HCT116 (cell line): ENCODE data around the gene TEX2. TPM values are rescaled to one million over a fixed set of nuclear protein-coding genes. Genes with fewer than 3 reads are reported as not detected.
"Not testable (repeated sequence)": the region's sequence is repeated elsewhere in the genome, so short reads cannot be mapped to it uniquely, and the experiment has no call there.

Source experiments
- ATAC-seq: fragments of 200-7000 bp; cut with Tn5 transposase; 2 replicates; pipeline ENCODE4 v1.9.1; 2020; ENCODE audit warnings: mild to moderate bottlenecking, moderate library complexity
- BruUV-seq: library from RNA; stranded (reverse); fragments of 400-500 nt; replicated peaks from 2 replicates; lab custom pipeline; 2021; lab: Mats Ljungman, UMichigan
- CTCF ChIA-PET: fragments of 300-600 bp; sonication (Branson Sonifier 250); formaldehyde crosslinking; loops from one replicate; lab custom pipeline; 2021; ENCODE audit warnings: antibody characterized with exemption; lab: Charles Lee
- POLR2A ChIA-PET: fragments of 300-600, 350-600 bp; sonication (Branson Sonifier 250); formaldehyde crosslinking; loops from one replicate; lab custom pipeline; 2021; ENCODE audit warnings: antibody characterized with exemption; lab: Charles Lee
- RAD21 ChIA-PET, 2 experiments: fragments of 300-600 bp; sonication (Branson Sonifier 250); formaldehyde crosslinking; loops; one replicate each; lab custom pipeline; 2023; ENCODE audit warnings: low total read pairs in 2 of 2; ENCODE audit not compliant: uncharacterized antibody in 2 of 2, unreplicated experiment in 2 of 2, low non-redundant PET in 1 of 2; lab: Charles Lee
- DNase-seq: peaks from one replicate; pipeline ENCODE4 v3.0.0-alpha.2; 2010; ENCODE audit warnings: low read depth, low spot score
- H2AFZ ChIP-seq: fragments of 200-600 bp; shearing (Covaris generic), sonication (generic); 2 replicates; pipeline ENCODE4 v1.6.1; 2017; ENCODE audit warnings: low read depth, mixed run types, mixed read lengths, antibody characterized with exemption, low read length; ENCODE audit not compliant: poor library complexity, severe bottlenecking
- H3K27ac ChIP-seq: 2 replicates; pipeline ENCODE4 v1.5.1; 2012; ENCODE audit warnings: low read depth, low read length
- H3K27me3 ChIP-seq: fragments of 200-600 bp; sonication (generic); 2 replicates; pipeline ENCODE4 v1.6.1; 2016; ENCODE audit warnings: mixed run types, low read length, mixed read lengths; ENCODE audit not compliant: insufficient read depth
- H3K36me3 ChIP-seq, 2 experiments: fragments of 200-500 bp in 1 of 2; fragments of 200-600 bp in 1 of 2; sonication (Bioruptor generic) in 1 of 2; sonication (generic) in 1 of 2; 2 replicates each; pipeline versions ENCODE4 v1.5.1 to v1.6.1; 2014 to 2016; ENCODE audit warnings: low read length in 2 of 2, inconsistent platforms in 1 of 2, mixed read lengths in 1 of 2, mixed run types in 1 of 2; ENCODE audit not compliant: insufficient read depth in 2 of 2, control insufficient read depth in 1 of 2
- H3K4me1 ChIP-seq, 2 experiments: fragments of 200-600 bp in 1 of 2; sonication (generic) in 1 of 2; 2 replicates each; pipeline versions ENCODE4 v1.5.1 to v1.6.1; 2012 to 2017; ENCODE audit warnings: low read length in 2 of 2, inconsistent platforms in 1 of 2, mild to moderate bottlenecking in 1 of 2, mixed read lengths in 1 of 2, mixed run types in 1 of 2, moderate library complexity in 1 of 2; ENCODE audit not compliant: insufficient read depth in 2 of 2, control insufficient read depth in 1 of 2
- H3K4me2 ChIP-seq: fragments of 200-600 bp; sonication (generic); 2 replicates; pipeline ENCODE4 v1.6.1; 2017; ENCODE audit warnings: mixed run types, low read length, mixed read lengths
- H3K4me3 ChIP-seq, 2 experiments: fragments of 200-600 bp in 1 of 2; sonication (generic) in 1 of 2; replicated peaks in 1 of 2; 2 replicates each; pipeline ENCODE4 v1.5.1; 2011 to 2016; ENCODE audit warnings: low read length in 2 of 2, control low read depth in 1 of 2, low read depth in 1 of 2, mild to moderate bottlenecking in 1 of 2, mixed read lengths in 1 of 2, mixed run types in 1 of 2
- H3K79me2 ChIP-seq: fragments of 200-600 bp; sonication (generic); 2 replicates; pipeline ENCODE4 v1.6.1; 2017; ENCODE audit warnings: mild to moderate bottlenecking, mixed run types, low read length, moderate library complexity, mixed read lengths; ENCODE audit not compliant: insufficient read depth
- H3K9ac ChIP-seq: fragments of 200-600 bp; sonication (generic); 2 replicates; pipeline ENCODE4 v1.6.1; 2016; ENCODE audit warnings: low read length, mixed read lengths
- H3K9me2 ChIP-seq: fragments of 200-600 bp; sonication (generic), shearing (Covaris generic); 2 replicates; pipeline ENCODE4 v1.6.1; 2017; ENCODE audit warnings: mixed run types, mild to moderate bottlenecking, moderate library complexity; ENCODE audit not compliant: insufficient read depth
- H3K9me3 ChIP-seq, 2 experiments: fragments of 200-500 bp in 1 of 2; fragments of 200-600 bp in 1 of 2; sonication (Bioruptor generic) in 1 of 2; sonication (generic) in 1 of 2; 2 replicates each; pipeline ENCODE4 v1.6.1; 2014 to 2017; ENCODE audit warnings: low read length in 2 of 2, mixed read lengths in 2 of 2, inconsistent platforms in 1 of 2, low read depth in 1 of 2, mild to moderate bottlenecking in 1 of 2, mixed run types in 1 of 2, moderate library complexity in 1 of 2; ENCODE audit not compliant: control insufficient read depth in 1 of 2, insufficient read depth in 1 of 2
- H4K20me1 ChIP-seq: fragments of 200-600 bp; sonication (generic), shearing (Covaris generic); 2 replicates; pipeline ENCODE4 v1.6.1; 2017; ENCODE audit warnings: mixed run types, mild to moderate bottlenecking, moderate library complexity; ENCODE audit not compliant: insufficient read depth
- CBX3 ChIP-seq: IDR thresholded peaks from 2 replicates; pipeline ENCODE4 v1.6.1; 2012; ENCODE audit warnings: low read depth
- POLR2A ChIP-seq: IDR thresholded peaks from 2 replicates; pipeline ENCODE4 v1.7.0; 2011; ENCODE audit warnings: borderline replicate concordance; ENCODE audit not compliant: insufficient read depth, insufficient read length; ENCODE audit errors: extremely low read depth
- RAD21 ChIP-seq: IDR thresholded peaks from 2 replicates; pipeline ENCODE4 v1.6.1; 2012; ENCODE audit warnings: low read depth, mild to moderate bottlenecking
- intact Hi-C: fragments of 100-400 bp; cut with micrococcal nuclease; formaldehyde crosslinking; loops from 2 replicates; pipeline ENCODE4 v1.10.0; 2022
- total RNA-seq: library from RNA; stranded (reverse); gene quantifications from one replicate; pipeline ENCODE4 v1.2.1, GENCODE V29; 2021; ENCODE audit not compliant: unreplicated experiment

The TEX2 gene
- total RNA-seq, 1 experiment from 2014 or later, result 24.6 TPM

DNA sequence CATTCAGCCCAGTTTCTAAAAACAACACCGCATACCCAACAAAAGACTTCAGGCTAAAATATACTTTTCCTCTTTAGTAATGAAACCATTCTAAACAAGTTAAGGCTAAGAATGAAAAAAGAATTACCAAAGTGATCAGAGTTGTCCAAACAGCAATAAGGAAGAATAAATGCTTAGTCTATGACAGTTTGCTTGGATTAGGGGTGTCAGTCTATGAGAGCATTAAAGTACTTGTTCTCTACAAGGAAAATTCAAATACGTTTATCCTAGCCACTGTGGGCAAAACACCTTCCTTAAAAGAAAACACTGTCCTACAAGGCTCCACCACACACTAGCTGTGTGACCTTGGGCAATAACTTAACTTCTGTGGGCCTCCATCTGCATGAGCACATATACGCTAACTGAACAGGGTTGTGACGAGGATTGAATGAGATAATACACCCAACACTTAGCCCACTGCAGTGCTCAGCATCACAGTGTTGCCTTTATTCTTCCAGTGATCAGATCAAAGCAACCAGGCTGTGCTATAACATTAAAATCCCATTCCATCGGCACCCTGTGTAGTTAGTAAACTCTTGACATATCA is 53.6 kb downstream of the TEX2 start:
- no peak overlapping the region for H3K9ac ChIP-seq
- H3K9me2 ChIP-seq, result no peaks in the 10 kb centered on the region
- no peak overlapping the region for H3K27ac ChIP-seq
- peaks cover 0 to 4% of the 10 kb centered on the region in 2 experiments; a peak in 1 of 4 replicates for H3K36me3 ChIP-seq
- ATAC-seq (no peak), DNase-seq (no peak)
- intact Hi-C loops, result no loop called here
- ChIA-PET POLR2A (no interaction called here), RAD21 (no interaction called here), CTCF (interaction anchor here (0.7 kb wide), 1 partner anchor 427 kb away, joined by 3 read pairs; no protein-coding TSS in a partner anchor)
- BruUV-seq, result no TSS peak
- no peaks in the 10 kb centered on the region for H3K27me3 ChIP-seq
- peaks cover 26% of the 10 kb centered on the region for H3K79me2 ChIP-seq
- H3K9me3 ChIP-seq, result no peaks in the 10 kb centered on the region
- H4K20me1 ChIP-seq, result no peaks in the 10 kb centered on the region
- no peak overlapping the region for H2AFZ ChIP-seq
- no peak overlapping the region for H3K4me2 ChIP-seq
- TF ChIP-seq RAD21 (no peak), POLR2A (no peak), CBX3 (no peak)
- no peak overlapping the region for H3K4me3 ChIP-seq
- no peaks in the 10 kb centered on the region for H3K4me1 ChIP-seq

DNA sequence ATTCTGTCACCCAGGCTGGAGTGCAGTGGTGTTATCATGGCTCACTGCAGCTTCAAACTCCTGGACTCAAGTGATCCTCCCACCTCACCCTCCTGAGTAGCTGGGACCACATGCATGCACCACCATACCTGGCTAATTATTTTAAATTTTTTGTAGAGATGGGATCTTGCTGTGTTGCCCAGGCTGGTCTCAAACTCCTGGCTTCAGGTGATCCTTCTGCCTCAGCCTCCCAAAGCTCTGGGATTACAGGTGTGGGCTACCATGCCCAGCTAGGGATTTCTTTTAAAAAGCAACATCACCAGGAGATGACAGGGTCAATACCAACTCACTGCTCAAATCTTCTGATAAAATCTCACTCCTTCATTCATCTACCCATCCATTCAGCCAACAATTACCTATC is 54.4 kb downstream of the TEX2 start:
- H3K9ac ChIP-seq, H2AFZ ChIP-seq, H3K27ac ChIP-seq, H3K4me2 ChIP-seq, H3K4me1 ChIP-seq, H3K4me3 ChIP-seq, POLR2A ChIA-PET, H3K9me2 ChIP-seq, H3K36me3 ChIP-seq, H3K9me3 ChIP-seq, H4K20me1 ChIP-seq, H3K27me3 ChIP-seq, intact Hi-C loops, DNase-seq, RAD21 ChIA-PET, BruUV-seq, ATAC-seq: not testable (repeated sequence)
- CTCF ChIA-PET, result interaction anchor here (0.7 kb wide), 1 partner anchor 428 kb away, joined by 3 read pairs; no protein-coding TSS in a partner anchor
- H3K79me2 ChIP-seq, result peaks cover 26% of the 10 kb centered on the region
